ENCODE results near the gene CILP2.

DNA sequence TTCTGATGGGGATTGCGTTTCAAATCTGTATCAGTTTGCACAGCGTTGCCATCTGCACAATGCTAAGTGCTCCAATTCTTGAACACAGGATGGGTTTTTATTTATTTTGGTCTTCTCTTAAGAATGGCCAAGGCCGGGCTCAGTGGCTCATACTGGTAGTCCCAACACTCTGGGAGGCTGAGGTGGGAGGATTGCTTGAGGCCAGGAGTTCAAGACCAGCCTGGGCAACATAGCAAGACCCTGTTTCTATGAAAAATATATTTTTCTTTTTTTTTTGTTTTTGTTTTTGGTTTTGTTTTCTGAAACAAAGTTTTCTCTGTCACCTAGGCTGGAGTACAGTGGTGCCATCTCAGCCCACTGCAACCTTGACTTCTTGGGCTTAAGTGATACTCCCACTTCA, 14.9 kb upstream of the CILP2 start:
- TF ChIP-seq POLR2AphosphoS5 (IDR thresholded peaks at IDR 0.05; ENCODE audit: low read depth, low read length), result no peak
- no peak for TF ChIP-seq SIN3A (IDR thresholded peaks at IDR 0.05; ENCODE audit: borderline replicate concordance, insufficient read depth, low read length)
- TF ChIP-seq, protein P1, sequence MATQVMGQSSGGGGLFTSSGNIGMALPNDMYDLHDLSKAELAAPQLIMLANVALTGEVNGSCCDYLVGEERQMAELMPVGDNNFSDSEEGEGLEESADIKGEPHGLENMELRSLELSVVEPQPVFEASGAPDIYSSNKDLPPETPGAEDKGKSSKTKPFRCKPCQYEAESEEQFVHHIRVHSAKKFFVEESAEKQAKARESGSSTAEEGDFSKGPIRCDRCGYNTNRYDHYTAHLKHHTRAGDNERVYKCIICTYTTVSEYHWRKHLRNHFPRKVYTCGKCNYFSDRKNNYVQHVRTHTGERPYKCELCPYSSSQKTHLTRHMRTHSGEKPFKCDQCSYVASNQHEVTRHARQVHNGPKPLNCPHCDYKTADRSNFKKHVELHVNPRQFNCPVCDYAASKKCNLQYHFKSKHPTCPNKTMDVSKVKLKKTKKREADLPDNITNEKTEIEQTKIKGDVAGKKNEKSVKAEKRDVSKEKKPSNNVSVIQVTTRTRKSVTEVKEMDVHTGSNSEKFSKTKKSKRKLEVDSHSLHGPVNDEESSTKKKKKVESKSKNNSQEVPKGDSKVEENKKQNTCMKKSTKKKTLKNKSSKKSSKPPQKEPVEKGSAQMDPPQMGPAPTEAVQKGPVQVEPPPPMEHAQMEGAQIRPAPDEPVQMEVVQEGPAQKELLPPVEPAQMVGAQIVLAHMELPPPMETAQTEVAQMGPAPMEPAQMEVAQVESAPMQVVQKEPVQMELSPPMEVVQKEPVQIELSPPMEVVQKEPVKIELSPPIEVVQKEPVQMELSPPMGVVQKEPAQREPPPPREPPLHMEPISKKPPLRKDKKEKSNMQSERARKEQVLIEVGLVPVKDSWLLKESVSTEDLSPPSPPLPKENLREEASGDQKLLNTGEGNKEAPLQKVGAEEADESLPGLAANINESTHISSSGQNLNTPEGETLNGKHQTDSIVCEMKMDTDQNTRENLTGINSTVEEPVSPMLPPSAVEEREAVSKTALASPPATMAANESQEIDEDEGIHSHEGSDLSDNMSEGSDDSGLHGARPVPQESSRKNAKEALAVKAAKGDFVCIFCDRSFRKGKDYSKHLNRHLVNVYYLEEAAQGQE (IDR thresholded peaks at IDR 0.05; ENCODE audit: insufficient read depth in 1 of 2, low read depth in 2 of 2, low read length in 2 of 2), result no peak
- no peak for TF ChIP-seq TAF1 (IDR thresholded peaks at IDR 0.05; ENCODE audit: borderline replicate concordance, insufficient read depth, low read length)
